Activated naive CD8-positive, alpha-beta T cell (primary cell): Measurements from ENCODE around the gene SLC35B3.
"Not testable (repeated sequence)": the region's sequence is repeated elsewhere in the genome, so short reads cannot be mapped to it uniquely, and the experiment has no call there.

Experiments used
- H3K27ac Mint-ChIP-seq: one replicate; pipeline ENCODE4 v1.8.0; 2021; ENCODE audit warnings: mixed read lengths
- H3K27me3 Mint-ChIP-seq: one replicate; pipeline ENCODE4 v1.8.0; 2021; ENCODE audit warnings: mixed read lengths
- H3K36me3 Mint-ChIP-seq: one replicate; pipeline ENCODE4 v1.8.0; 2021; ENCODE audit warnings: mixed read lengths
- H3K4me1 Mint-ChIP-seq: one replicate; pipeline ENCODE4 v1.8.0; 2021; ENCODE audit warnings: low read depth, mixed read lengths
- H3K4me3 Mint-ChIP-seq: one replicate; pipeline ENCODE4 v1.8.0; 2021; ENCODE audit warnings: mild to moderate bottlenecking, mixed read lengths
- H3K9me3 Mint-ChIP-seq: one replicate; pipeline ENCODE4 v1.8.0; 2021; ENCODE audit warnings: low read depth, mixed read lengths

Gene SLC35B3

DNA sequence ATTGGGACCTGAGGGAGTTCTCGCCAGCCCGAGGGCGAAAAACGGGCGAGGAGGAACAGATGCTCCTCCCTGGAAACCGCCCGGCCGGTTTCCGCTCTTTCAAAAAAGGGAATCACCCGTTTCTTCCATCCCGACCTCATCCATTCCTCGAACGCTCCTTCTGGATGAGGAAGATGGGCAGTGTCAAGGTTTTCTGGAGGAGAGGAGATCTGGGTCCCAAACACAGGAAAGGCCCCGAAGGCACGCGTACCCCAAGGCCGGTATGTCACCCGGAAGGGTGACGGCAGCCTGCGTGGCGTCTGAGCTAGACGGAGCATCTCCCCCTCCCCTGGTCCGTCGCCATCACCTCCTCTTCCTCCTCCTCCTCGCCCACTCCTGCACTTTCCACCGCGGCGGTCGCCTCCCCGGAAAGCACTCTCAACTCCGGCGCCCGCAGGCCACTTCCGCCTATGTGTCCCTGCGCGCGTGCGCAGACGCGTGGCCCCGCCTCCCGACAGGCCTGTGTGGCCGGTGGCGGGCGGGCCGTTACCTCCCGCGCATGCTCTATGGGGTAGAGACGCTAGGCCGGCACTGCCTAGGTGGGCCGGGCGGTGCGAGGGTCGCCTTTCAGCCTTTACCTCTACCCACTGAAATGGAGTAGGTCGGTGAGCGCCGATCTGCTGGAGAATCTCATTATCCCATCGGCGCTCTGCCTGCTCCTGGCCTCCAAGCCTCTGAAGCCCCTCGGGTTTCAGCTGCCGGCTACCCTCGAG lies at the start of gene SLC35B3:
SLC35B3 (minus strand) TSS at position 453 of the 752 bp plus-strand sequence.
- peaks cover 5% of the 10 kb centered on the region for H3K36me3 Mint-ChIP-seq
- peaks cover 44% of the 10 kb centered on the region for H3K4me1 Mint-ChIP-seq
- no peaks in the 10 kb centered on the region for H3K27me3 Mint-ChIP-seq
- peak within 1 kb of the TSS; percentile 94 for H3K27ac Mint-ChIP-seq
- H3K9me3 Mint-ChIP-seq: no peaks in the 10 kb centered on the region
- peak within 1 kb of the TSS; percentile 85 for H3K4me3 Mint-ChIP-seq

DNA sequence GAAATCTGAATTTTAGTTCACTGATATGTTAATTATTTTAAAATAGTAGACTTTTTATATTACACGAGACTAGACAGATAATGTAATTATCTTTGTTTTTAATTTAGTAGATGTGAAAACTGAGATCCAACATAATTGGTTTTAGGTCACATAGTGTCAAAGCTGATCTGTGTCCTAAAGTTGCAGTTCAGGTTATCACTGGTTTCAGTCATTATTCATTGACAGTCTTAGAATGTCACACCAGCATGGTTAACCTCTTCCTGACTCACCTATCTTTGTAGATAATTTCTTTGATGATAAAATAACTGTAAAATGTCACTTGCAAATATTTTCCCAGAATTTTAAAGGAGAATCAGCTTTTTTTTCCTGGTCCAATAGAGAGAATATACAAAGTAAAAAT lies 48.3 kb upstream of the SLC35B3 start:
- Mint-ChIP-seq H3K27ac (no peak overlapping the region), H3K27me3 (peaks cover 2% of the 10 kb centered on the region), H3K4me3 (no peak overlapping the region), H3K9me3 (no peaks in the 10 kb centered on the region), H3K4me1 (no peaks in the 10 kb centered on the region), H3K36me3 (no peaks in the 10 kb centered on the region)

- Mint-ChIP-seq H3K4me3 (no peak overlapping the region), H3K9me3 (no peaks in the 10 kb centered on the region), H3K4me1 (no peaks in the 10 kb centered on the region), H3K27ac (no peak overlapping the region), H3K27me3 (peaks cover 2% of the 10 kb centered on the region), H3K36me3 (no peaks in the 10 kb centered on the region)
These were observed 46.4 kb upstream of the SLC35B3 start for GRCh38 chr6:8481727-8482126.

DNA sequence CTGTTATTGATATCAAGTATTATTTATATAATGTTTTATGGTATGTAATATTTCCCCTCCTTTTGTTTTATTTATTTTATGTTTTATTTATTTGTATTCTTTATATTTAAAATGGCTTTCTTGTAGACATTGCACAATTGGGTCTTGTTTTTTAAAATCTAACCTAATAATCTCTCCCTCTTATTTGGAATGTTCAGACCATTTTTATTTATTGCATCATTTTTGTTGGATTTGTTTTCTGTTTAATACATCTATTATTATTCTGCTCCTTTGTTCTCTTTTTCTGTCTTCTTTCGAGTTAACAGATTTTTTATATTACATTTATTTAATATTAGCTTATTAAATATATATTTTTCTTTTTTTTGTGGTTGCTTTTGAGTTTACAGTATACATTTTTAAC lies 43.1 kb upstream of the SLC35B3 start:
- peaks cover 1% of the 10 kb centered on the region for H3K9me3 Mint-ChIP-seq
- peaks cover 2% of the 10 kb centered on the region for H3K27me3 Mint-ChIP-seq
- H3K4me3 Mint-ChIP-seq: no peak overlapping the region
- peaks cover under 1% of the 10 kb centered on the region for H3K36me3 Mint-ChIP-seq
- H3K4me1 Mint-ChIP-seq: no peaks in the 10 kb centered on the region
- H3K27ac Mint-ChIP-seq: no peak overlapping the region

DNA sequence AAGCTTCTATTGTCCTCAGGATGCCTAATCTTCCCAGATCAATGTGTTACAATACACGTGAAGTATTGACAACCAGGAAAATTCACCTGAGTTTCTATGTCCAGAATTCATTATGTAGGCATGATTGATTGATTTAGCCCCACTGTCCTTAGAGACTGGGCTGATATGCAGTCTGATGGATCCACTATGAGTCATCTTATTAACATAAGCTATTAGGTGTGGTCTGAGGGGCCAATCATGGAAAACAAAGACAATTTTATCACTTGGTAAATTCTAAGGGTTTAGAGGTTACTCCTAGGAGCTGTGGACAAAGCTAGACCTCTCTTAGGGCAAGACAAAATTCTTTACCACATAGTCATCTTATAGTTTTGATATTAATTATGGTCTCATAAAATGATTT lies 41.3 kb upstream of the SLC35B3 start:
- H3K27me3 Mint-ChIP-seq: no peaks in the 10 kb centered on the region

DNA sequence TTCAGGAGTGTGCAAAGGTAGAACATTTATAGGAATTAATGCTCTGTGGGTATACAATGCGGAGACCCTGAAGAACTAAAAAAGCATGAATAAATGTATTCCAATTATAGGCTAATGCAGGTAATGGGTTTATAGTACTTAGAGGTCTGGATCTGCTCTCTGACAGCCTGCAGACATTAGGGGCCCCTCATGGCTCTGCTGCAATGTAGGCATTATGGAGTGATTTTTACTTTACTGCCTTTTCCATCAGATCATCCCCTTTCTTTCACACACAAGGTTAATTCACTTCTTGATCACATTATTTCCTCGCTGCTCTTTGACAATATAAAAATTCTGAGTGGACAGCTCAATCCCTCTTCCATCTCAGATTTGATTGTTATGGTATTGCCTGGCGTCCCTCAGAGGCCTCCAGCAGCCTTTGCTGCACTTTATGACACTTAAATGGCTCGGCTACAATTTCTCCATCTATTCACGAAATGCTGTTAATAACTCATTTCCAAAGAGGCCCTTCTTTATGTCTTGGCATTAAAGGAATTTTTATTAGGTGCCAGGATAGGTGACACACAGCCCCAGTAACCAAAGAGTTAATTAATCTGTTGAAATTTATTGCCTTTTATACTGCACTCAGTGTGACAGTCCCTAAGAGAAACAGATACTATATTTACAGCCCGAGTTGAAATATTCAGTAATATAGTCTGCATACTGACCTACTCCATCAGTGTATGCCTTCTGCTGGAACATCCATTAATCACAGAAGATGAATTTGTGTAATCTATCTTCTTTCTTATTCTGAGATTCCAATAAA lies 33.4 kb upstream of the SLC35B3 start:
- Mint-ChIP-seq H3K27me3 (no peaks in the 10 kb centered on the region), H3K27ac (no peak overlapping the region), H3K4me1 (no peaks in the 10 kb centered on the region), H3K36me3 (peaks cover 13% of the 10 kb centered on the region), H3K4me3 (no peak overlapping the region), H3K9me3 (peaks cover 5% of the 10 kb centered on the region)

More for the DNA sequence above, 41.3 kb upstream of the SLC35B3 start:
- Mint-ChIP-seq H3K4me3 (no peak overlapping the region), H3K4me1 (no peaks in the 10 kb centered on the region), H3K9me3 (peaks cover 5% of the 10 kb centered on the region), H3K27ac (no peak overlapping the region), H3K36me3 (peaks cover 7% of the 10 kb centered on the region)

DNA sequence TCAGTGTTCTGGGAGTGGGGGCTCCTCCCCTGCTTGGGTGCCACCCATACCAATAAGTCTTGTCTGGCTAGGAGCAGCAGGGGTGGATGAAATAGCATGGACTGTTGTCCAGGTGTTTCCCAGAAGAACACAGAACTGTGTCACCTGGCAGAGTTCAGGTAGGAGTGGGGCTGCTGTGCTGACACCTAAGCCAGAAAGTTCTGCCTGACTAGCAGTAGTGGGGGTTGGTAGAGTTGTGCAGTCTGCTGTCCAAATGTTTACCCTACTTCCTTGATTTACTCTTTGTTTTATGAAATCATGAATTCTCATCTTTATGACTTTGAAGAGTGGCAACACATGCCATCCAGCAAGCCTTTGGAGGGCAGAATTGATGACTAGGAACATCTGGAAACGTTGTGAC lies 27.3 kb upstream of the SLC35B3 start:
- Mint-ChIP-seq H3K27me3 (no peaks in the 10 kb centered on the region), H3K9me3 (peaks cover 14% of the 10 kb centered on the region), H3K4me1 (no peaks in the 10 kb centered on the region), H3K36me3 (peaks cover 25% of the 10 kb centered on the region), H3K27ac (no peak overlapping the region), H3K4me3 (no peak overlapping the region)

DNA sequence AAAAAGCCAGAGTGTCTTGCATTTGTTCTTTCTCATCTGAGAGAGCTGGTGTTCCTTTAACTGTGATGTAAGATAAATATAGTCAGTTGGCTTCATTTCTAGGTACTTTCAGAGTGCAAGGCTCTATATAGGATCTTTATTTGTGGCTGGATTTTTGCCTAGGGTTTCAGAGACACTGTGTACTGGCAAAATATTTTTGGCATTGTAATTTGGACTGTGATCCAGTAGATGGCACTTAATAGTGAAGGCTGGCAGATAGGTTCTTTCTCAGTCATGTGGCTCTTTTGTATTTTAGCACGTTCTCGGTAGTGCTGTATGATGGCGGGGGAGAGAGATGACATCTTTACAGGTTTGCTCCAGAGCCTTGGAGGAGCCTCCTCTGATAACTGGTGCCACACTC lies 26.8 kb upstream of the SLC35B3 start:
- Mint-ChIP-seq H3K27ac (no peak overlapping the region), H3K36me3 (peaks cover 26% of the 10 kb centered on the region), H3K9me3 (peaks cover 17% of the 10 kb centered on the region), H3K27me3 (no peaks in the 10 kb centered on the region), H3K4me1 (no peaks in the 10 kb centered on the region), H3K4me3 (no peak overlapping the region)

DNA sequence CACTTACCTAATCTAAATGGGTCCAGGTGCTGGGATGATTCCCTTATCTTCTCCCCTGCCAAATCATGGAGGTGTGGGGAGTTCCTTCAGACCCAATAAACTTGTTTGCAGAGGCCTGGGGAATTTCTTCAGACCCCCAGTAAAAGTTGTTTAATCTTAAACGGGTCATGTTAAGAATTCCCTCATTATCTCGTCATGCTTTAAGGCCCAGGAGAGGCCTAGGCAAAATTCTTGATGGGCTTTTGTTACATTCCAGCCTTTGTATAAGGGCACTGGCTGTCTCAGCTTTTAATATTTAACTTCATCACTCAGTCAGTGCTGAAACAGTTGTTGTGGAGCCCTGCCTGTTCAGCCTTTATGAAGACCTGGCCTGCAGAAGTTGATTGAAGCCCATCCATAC lies 11.0 kb upstream of the SLC35B3 start:
- H3K27ac Mint-ChIP-seq: no peak overlapping the region
- H3K4me1 Mint-ChIP-seq: no peaks in the 10 kb centered on the region
- H3K27me3 Mint-ChIP-seq: no peaks in the 10 kb centered on the region

GRCh38 chr6:8445930-8446329 lies 10.6 kb upstream of the SLC35B3 start:
- not testable (repeated sequence) for H3K36me3 Mint-ChIP-seq, H3K27me3 Mint-ChIP-seq, H3K4me3 Mint-ChIP-seq, H3K9me3 Mint-ChIP-seq, H3K4me1 Mint-ChIP-seq, H3K27ac Mint-ChIP-seq

More for the DNA sequence above, 11.0 kb upstream of the SLC35B3 start:
- H3K9me3 Mint-ChIP-seq: no peaks in the 10 kb centered on the region
- no peak overlapping the region for H3K4me3 Mint-ChIP-seq
- H3K36me3 Mint-ChIP-seq: peaks cover 2% of the 10 kb centered on the region

GRCh38 chr6:8442150-8442549 lies 6.8 kb upstream of the SLC35B3 start:
- H3K4me3 Mint-ChIP-seq: no peak overlapping the region
- no peaks in the 10 kb centered on the region for H3K9me3 Mint-ChIP-seq
- H3K27me3 Mint-ChIP-seq: no peaks in the 10 kb centered on the region
- H3K36me3 Mint-ChIP-seq: no peaks in the 10 kb centered on the region
- no peaks in the 10 kb centered on the region for H3K4me1 Mint-ChIP-seq
- no peak overlapping the region for H3K27ac Mint-ChIP-seq

GRCh38 chr6:8441452-8441851 lies 6.1 kb upstream of the SLC35B3 start:
- Mint-ChIP-seq H3K36me3 (no peaks in the 10 kb centered on the region), H3K27me3 (no peaks in the 10 kb centered on the region), H3K4me3 (no peak overlapping the region), H3K4me1 (peaks cover 1% of the 10 kb centered on the region), H3K27ac (no peak overlapping the region), H3K9me3 (no peaks in the 10 kb centered on the region)

GRCh38 chr6:8439601-8440268 lies 4.4 kb upstream of the SLC35B3 start:
- no peaks in the 10 kb centered on the region for H3K27me3 Mint-ChIP-seq
- no peaks in the 10 kb centered on the region for H3K9me3 Mint-ChIP-seq
- H3K27ac Mint-ChIP-seq: no peak overlapping the region
- H3K4me1 Mint-ChIP-seq: peaks cover 10% of the 10 kb centered on the region
- H3K4me3 Mint-ChIP-seq: no peak overlapping the region
- peaks cover 2% of the 10 kb centered on the region for H3K36me3 Mint-ChIP-seq

GRCh38 chr6:8437813-8438212 lies 2.5 kb upstream of the SLC35B3 start:
- no peaks in the 10 kb centered on the region for H3K27me3 Mint-ChIP-seq
- no peak overlapping the region for H3K4me3 Mint-ChIP-seq
- H3K36me3 Mint-ChIP-seq: peaks cover 4% of the 10 kb centered on the region
- no peaks in the 10 kb centered on the region for H3K9me3 Mint-ChIP-seq
- no peak overlapping the region for H3K27ac Mint-ChIP-seq
- H3K4me1 Mint-ChIP-seq: peaks cover 25% of the 10 kb centered on the region

DNA sequence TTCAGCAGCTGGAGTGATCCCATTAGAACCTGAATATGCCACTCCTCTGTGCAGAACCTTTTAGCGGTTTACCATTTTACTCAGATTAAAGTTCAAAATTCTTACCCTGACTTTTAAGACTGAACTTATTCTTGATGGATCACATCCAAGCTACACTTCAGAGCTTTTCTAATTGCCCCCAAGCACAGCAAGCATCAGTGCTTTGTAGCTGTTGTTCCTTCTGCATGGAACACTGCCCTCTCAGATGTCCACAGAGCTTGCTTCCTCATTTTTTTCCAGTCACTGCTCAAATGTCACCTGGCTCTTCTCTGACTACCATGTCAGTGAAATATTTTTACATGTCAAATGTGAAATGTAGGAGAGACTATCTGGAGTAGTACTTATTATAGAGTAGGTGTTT lies 1.6 kb upstream of the SLC35B3 start:
- peak overlapping the region; percentile 20 for H3K4me3 Mint-ChIP-seq
- peaks cover 33% of the 10 kb centered on the region for H3K4me1 Mint-ChIP-seq
- H3K36me3 Mint-ChIP-seq: peaks cover 4% of the 10 kb centered on the region
- H3K9me3 Mint-ChIP-seq: no peaks in the 10 kb centered on the region
- H3K27me3 Mint-ChIP-seq: no peaks in the 10 kb centered on the region
- H3K27ac Mint-ChIP-seq: no peak overlapping the region
